GM10847 (cell line): ENCODE data around the gene ZNF593.

ENCODE experiments used
- POLR2A ChIP-seq: IDR thresholded peaks from 2 replicates; pipeline ENCODE4 v1.6.1; 2011; ENCODE audit not compliant: insufficient read length; ENCODE audit errors: extremely low read depth

Gene ZNF593

GRCh38 chr1:26161415-26162219 is 8.1 kb upstream of the ZNF593 start:
- TF ChIP-seq POLR2A = no peak

GRCh38 chr1:26162220-26162709 is 7.4 kb upstream of the ZNF593 start:
- TF ChIP-seq POLR2A = no peak

- no peak for TF ChIP-seq POLR2A
These were observed 6.0 kb upstream of the ZNF593 start for GRCh38 chr1:26163684-26164035.

GRCh38 chr1:26164036-26164860 is 5.5 kb upstream of the ZNF593 start:
- no peak for TF ChIP-seq POLR2A

GRCh38 chr1:26164861-26165842 is 4.6 kb upstream of the ZNF593 start:
- no peak for TF ChIP-seq POLR2A

- no peak for TF ChIP-seq POLR2A
These were observed 2.9 kb upstream of the ZNF593 start for GRCh38 chr1:26166719-26167281.

GRCh38 chr1:26168410-26169197 is 1.1 kb upstream of the ZNF593 start, which contains the start of gene C1orf232:
C1orf232 (minus strand) TSS chr1:26168963; CDS start chr1:26168499, 464 bp downstream.
- no peak for TF ChIP-seq POLR2A

GRCh38 chr1:26169198-26169554 is 532 bp upstream of the ZNF593 start:
- no peak for TF ChIP-seq POLR2A

- TF ChIP-seq POLR2A = no peak
These were observed 739 bp downstream of the ZNF593 start for GRCh38 chr1:26170472-26170821.

GRCh38 chr1:26171084-26172072 is 1.7 kb downstream of the ZNF593 start, which contains the start of gene ZNF593OS:
ZNF593OS (minus strand) TSS chr1:26171832; CDS start chr1:26171661, 171 bp downstream.
- TF ChIP-seq POLR2A = no peak

GRCh38 chr1:26175346-26175745 is 5.6 kb downstream of the ZNF593 start:
- no peak for TF ChIP-seq POLR2A

- TF ChIP-seq POLR2A = no peak
These were observed 7.5 kb downstream of the ZNF593 start, which contains the start of gene CNKSR1 for GRCh38 chr1:26177182-26177684. CNKSR1 (plus strand) TSS chr1:26177491; CDS start chr1:26177548, 57 bp downstream.

- TF ChIP-seq POLR2A = no peak
These were observed 10.3 kb downstream of the ZNF593 start for GRCh38 chr1:26180010-26180506.
